KMS-11 (cell line): Measurements from ENCODE around the gene BMP2K.
A peak's percentile ranks its signal among the peaks of the same experiment; 100 is the strongest.

Experiments
- H2AFZ ChIP-seq: fragments of 200-600 bp; sonication (generic); 2 replicates; pipeline ENCODE4 v1.6.1; 2016; ENCODE audit warnings: antibody characterized with exemption, mixed run types, low read depth
- H3K27ac ChIP-seq: fragments of 200-600 bp; sonication (generic); 2 replicates; pipeline ENCODE4 v1.6.1; 2016; ENCODE audit warnings: mild to moderate bottlenecking, mixed run types
- H3K27me3 ChIP-seq: fragments of 200-600 bp; sonication (generic); 2 replicates; pipeline ENCODE4 v1.6.1; 2017; ENCODE audit warnings: mild to moderate bottlenecking, low read depth, mixed run types, moderate library complexity; ENCODE audit not compliant: insufficient read depth
- H3K36me3 ChIP-seq: fragments of 200-600 bp; sonication (generic); 2 replicates; pipeline ENCODE4 v1.6.1; 2017; ENCODE audit warnings: mild to moderate bottlenecking, mixed run types; ENCODE audit not compliant: insufficient read depth
- H3K4me1 ChIP-seq: fragments of 200-600 bp; sonication (generic); 2 replicates; pipeline ENCODE4 v1.6.1; 2016; ENCODE audit warnings: mild to moderate bottlenecking, low read depth, mixed run types; ENCODE audit not compliant: poor library complexity, severe bottlenecking
- H3K4me2 ChIP-seq: fragments of 200-600 bp; sonication (generic); 2 replicates; pipeline ENCODE4 v1.7.0; 2016; ENCODE audit warnings: mild to moderate bottlenecking, mixed run types
- H3K4me3 ChIP-seq: fragments of 200-600 bp; sonication (generic); IDR thresholded peaks from 2 replicates; pipeline ENCODE4 v1.6.1; 2017; ENCODE audit warnings: low read depth, low read length, mixed read lengths; ENCODE audit not compliant: insufficient read depth
- H3K79me2 ChIP-seq: fragments of 200-600 bp; sonication (generic); 2 replicates; pipeline ENCODE4 v1.6.1; 2016; ENCODE audit warnings: low read depth, mixed run types; ENCODE audit not compliant: insufficient read depth
- H3K9ac ChIP-seq: fragments of 200-600 bp; sonication (generic); 2 replicates; pipeline ENCODE4 v1.6.1; 2016; ENCODE audit warnings: mild to moderate bottlenecking, mixed run types
- H4K20me1 ChIP-seq: fragments of 200-600 bp; sonication (generic); 2 replicates; pipeline ENCODE4 v1.6.1; 2016; ENCODE audit warnings: mild to moderate bottlenecking, mixed run types; ENCODE audit not compliant: insufficient read depth
- CTCF ChIP-seq: fragments of 200-600 bp; sonication (generic); conservative IDR thresholded peaks from 2 replicates; pipeline ENCODE4 v1.6.1; 2017; ENCODE audit warnings: low read depth, mild to moderate bottlenecking, antibody characterized with exemption, low read length, moderate library complexity, mixed read lengths

BMP2K gene

DNA sequence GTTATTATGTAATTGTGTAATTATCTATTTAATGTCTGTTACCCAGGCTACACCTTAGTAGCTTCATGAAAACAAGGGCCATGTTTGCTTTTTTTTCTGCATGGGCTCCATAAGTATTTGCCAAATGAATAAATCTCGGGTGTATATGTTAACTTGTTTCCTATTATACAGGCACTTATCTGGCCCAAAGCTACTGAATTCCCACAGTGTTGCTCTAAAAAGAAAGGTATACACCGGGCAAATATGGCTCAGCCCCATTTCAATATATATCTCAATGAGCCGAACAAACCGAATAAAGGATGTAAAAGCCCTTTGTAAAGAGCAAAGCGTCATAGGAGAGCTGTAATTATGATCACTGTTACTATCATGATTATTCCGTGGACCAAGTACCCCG lies 162.3 kb downstream of the BMP2K start:
- peak overlapping the region; percentile 69 for H3K4me3 ChIP-seq
- peaks cover 29% of the 10 kb centered on the region for H3K4me1 ChIP-seq
- no peaks in the 10 kb centered on the region; the same call in 1 of the 2 replicates for H3K79me2 ChIP-seq
- TF ChIP-seq CTCF = no peak
- no peak overlapping the region for H3K27ac ChIP-seq
- H4K20me1 ChIP-seq = no peaks in the 10 kb centered on the region
- no peaks in the 10 kb centered on the region for H3K27me3 ChIP-seq
- no peaks in the 10 kb centered on the region for H3K36me3 ChIP-seq
- peak overlapping the region; percentile 66; the same call in 1 of the 2 replicates for H3K9ac ChIP-seq
- peak overlapping the region; percentile 92 for H3K4me2 ChIP-seq
- peak overlapping the region; percentile 82; the same call in 1 of the 2 replicates for H2AFZ ChIP-seq

DNA sequence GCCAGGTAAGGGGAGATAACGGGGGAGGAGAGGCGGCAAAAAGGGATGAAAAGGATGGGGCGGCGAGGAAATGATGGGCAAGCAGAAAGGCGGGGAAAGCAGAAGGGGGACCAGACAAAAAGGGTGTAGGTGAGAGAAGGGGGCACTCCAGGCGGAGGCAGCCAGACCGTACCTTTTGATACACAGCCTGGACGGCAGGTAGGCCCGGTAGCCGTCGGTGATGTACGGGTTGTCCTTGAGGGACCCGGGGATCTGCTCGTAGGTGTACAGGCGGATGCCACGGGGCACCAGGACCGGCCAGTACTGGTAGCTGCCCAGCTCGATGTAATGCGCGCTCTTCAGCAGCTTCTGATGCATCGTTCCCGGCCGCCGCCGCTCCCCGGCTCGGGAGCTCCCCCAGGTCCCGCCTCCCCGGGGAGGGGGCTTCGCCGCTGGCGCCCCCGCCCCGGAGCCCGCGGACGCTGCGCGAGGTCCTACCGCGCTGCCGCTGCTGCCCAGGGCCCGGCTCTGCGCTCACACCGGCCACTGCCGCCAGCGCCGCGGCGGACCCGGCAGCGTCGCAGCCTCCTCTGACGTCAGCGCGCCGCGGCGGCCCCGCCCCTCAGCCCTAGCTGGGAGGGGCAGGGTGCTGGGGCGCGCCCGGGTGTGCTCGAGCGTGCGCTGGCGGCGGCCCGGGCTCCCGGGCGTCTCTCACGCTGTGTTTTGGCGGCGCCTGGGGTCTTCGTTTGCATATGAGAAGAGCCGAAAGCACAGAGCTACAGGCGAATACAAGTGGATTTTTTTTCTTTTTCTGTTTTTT lies 162.9 kb downstream of the BMP2K start, which contains the start of gene PAQR3:
PAQR3 (minus strand) TSS at position 571 of the 799 bp plus-strand sequence; CDS start at position 357, 214 bp downstream.
- Histone ChIP-seq H3K27me3 (no peaks in the 10 kb centered on the region), H4K20me1 (no peaks in the 10 kb centered on the region), H3K36me3 (no peaks in the 10 kb centered on the region), H2AFZ (peak within 1 kb of the TSS; percentile 82), H3K27ac (no peak within 1 kb of the TSS), H3K79me2 (no peaks in the 10 kb centered on the region; the same call in 1 of the 2 replicates), H3K9ac (peak within 1 kb of the TSS; percentile 66; the same call in 1 of the 2 replicates), H3K4me2 (peak within 1 kb of the TSS; percentile 92), H3K4me1 (peaks cover 29% of the 10 kb centered on the region), H3K4me3 (peak within 1 kb of the TSS; percentile 69)
- no peak for TF ChIP-seq CTCF

DNA sequence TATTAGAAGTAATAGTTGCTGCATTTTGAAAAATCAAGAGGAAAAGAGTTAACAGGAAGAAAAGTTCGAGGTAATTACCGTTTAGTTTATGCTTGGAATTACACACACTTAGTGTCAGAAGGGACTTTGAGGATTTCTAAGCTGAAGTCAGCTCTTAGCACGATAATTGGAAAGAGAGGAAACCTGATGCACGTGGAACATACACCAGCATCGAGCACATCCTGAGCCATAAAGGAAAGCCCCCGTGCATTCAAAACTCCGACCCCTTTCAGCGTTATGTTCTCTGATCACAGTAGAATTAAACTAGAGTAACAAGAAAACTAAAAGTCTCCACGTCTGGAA lies 163.5 kb downstream of the BMP2K start:
- Histone ChIP-seq H3K27ac (no peak overlapping the region), H3K9ac (peak overlapping the region; percentile 66; the same call in 1 of the 2 replicates), H3K36me3 (no peaks in the 10 kb centered on the region), H3K4me1 (peaks cover 29% of the 10 kb centered on the region), H3K4me2 (peak overlapping the region; percentile 56), H3K27me3 (no peaks in the 10 kb centered on the region), H3K79me2 (no peaks in the 10 kb centered on the region; the same call in 1 of the 2 replicates), H4K20me1 (no peaks in the 10 kb centered on the region), H2AFZ (peak overlapping the region; percentile 82), H3K4me3 (no peak overlapping the region)
- TF ChIP-seq CTCF = no peak

DNA sequence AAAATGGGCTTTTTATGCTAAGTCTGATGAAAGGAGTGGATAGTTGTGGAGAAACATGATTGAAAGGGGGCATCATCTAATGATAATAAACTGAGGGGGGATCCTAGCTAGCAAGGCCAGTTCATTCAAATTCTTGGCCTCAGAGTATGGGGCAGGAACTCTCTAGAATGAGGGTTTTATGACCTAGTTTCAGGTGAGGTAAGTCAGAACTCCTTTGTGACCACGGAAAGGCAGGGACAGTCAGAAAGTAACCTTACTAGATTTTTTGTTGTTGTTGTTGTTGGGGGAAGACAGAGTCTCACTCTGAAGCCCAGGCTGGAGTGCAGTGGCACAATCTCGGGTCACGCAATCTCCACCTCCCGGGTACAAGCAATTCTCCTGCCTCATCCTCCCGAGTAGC lies 164.6 kb downstream of the BMP2K start:
- Histone ChIP-seq H3K4me2 (peak overlapping the region; percentile 14; the same call in 1 of the 2 replicates), H2AFZ (no peak overlapping the region)

More for the DNA sequence above, 164.6 kb downstream of the BMP2K start:
- no peak overlapping the region for H3K4me3 ChIP-seq
- no peaks in the 10 kb centered on the region for H3K36me3 ChIP-seq
- no peak overlapping the region for H3K27ac ChIP-seq
- H3K4me1 ChIP-seq = peaks cover 29% of the 10 kb centered on the region
- H3K27me3 ChIP-seq = no peaks in the 10 kb centered on the region
- no peaks in the 10 kb centered on the region; the same call in 1 of the 2 replicates for H3K79me2 ChIP-seq
- H4K20me1 ChIP-seq = no peaks in the 10 kb centered on the region
- TF ChIP-seq CTCF = no peak
- H3K9ac ChIP-seq = no peak overlapping the region
